Activated CD4-positive, alpha-beta memory T cell treated with anti-CD3 and anti-CD28 coated beads for 36 hours (primary cell): ENCODE data around the gene MLC1. TPM values are rescaled to one million over a fixed set of nuclear protein-coding genes. Genes with fewer than 3 reads are reported as not detected.

Experiments used
- CTCF ChIA-PET: fragments of 350-600 bp; sonication (Branson Sonifier 250); formaldehyde crosslinking; loops from one replicate; lab custom pipeline; 2021; ENCODE audit warnings: antibody characterized with exemption, inconsistent platforms; lab: Charles Lee
- POLR2A ChIA-PET: fragments of 350-600 bp; sonication (Branson Sonifier 250); formaldehyde crosslinking; loops from one replicate; lab custom pipeline; 2021; ENCODE audit warnings: antibody characterized with exemption; lab: Charles Lee
- DNase-seq: peaks from one replicate; pipeline ENCODE4 v3.0.0-alpha.2; 2020
- H3K27ac Mint-ChIP-seq: one replicate; pipeline ENCODE4 v1.8.0; 2021; ENCODE audit warnings: mixed read lengths
- H3K27me3 Mint-ChIP-seq: one replicate; pipeline ENCODE4 v1.8.0; 2021; ENCODE audit warnings: mixed read lengths
- H3K36me3 Mint-ChIP-seq: one replicate; pipeline ENCODE4 v1.8.0; 2021; ENCODE audit warnings: mixed read lengths
- H3K4me1 Mint-ChIP-seq: one replicate; pipeline ENCODE4 v1.8.0; 2021; ENCODE audit warnings: low read depth, mixed read lengths
- H3K4me3 Mint-ChIP-seq: one replicate; pipeline ENCODE4 v1.8.0; 2021; ENCODE audit warnings: mild to moderate bottlenecking, mixed read lengths
- H3K9me3 Mint-ChIP-seq: one replicate; pipeline ENCODE4 v1.8.0; 2021; ENCODE audit warnings: mixed read lengths
- intact Hi-C: fragments of 100-400 bp; cut with micrococcal nuclease; formaldehyde crosslinking; loops from one replicate; pipeline ENCODE4 v1.15.1; 2023
- total RNA-seq, 2 experiments: library from RNA; stranded (reverse); gene quantifications; one replicate each; pipeline ENCODE4 v1.2.3, GENCODE V29; 2021

Gene MLC1
- not detected for total RNA-seq

DNA sequence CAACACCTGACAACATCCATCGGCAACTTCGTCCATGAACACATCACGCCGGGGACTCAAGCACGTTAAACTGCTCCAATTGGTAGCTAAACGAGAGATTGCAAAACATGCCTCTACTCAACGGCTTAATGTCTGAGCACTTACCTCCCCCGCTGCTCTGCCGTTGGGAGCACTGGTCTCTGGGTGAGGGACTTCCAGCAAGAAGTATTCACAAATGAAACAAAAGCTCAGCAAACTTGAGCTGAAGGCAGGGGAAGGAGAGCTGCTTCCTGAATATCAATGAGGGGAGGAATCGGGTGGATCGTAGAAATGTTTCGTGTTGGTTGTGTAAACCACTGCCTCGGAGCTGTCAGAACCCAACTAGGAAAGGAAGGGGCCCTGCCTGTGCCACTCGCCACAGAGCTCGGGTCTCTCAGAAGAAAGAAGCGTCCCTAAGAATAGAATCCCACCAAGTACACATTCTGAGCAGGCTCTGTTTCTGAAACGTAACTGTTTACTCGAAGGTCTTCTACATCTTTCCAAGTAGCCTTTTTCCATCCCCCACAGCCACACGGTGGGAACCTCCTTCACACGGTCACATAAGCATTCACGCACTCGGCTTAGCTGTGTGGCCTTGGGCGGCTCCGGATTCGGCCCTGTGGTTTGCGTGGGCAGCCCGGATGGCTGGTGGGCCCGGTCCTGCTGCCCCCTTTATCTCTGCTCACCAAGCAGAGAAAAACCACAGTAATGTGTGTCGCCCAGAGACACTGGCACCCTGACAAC is at the start of gene MLC1:
TSS of gene MLC1 (minus strand) at position 216 of the 762 bp plus-strand sequence. CDS start 524 bp downstream, outside the sequence.
- peak; percentile 13 for DNase-seq
- ChIA-PET CTCF (interaction anchor here (2.7 kb wide), 1 partner anchor 55 kb away, joined by 10 read pairs; no protein-coding TSS in a partner anchor), POLR2A (no interaction called here)
- Mint-ChIP-seq H3K9me3 (peaks cover 5% of the 10 kb centered on the region), H3K4me3 (peak within 1 kb of the TSS; percentile 0), H3K27ac (no peak within 1 kb of the TSS), H3K36me3 (no peaks in the 10 kb centered on the region), H3K4me1 (peaks cover 13% of the 10 kb centered on the region), H3K27me3 (peaks cover 24% of the 10 kb centered on the region)
- intact Hi-C loops: no loop called here

DNA sequence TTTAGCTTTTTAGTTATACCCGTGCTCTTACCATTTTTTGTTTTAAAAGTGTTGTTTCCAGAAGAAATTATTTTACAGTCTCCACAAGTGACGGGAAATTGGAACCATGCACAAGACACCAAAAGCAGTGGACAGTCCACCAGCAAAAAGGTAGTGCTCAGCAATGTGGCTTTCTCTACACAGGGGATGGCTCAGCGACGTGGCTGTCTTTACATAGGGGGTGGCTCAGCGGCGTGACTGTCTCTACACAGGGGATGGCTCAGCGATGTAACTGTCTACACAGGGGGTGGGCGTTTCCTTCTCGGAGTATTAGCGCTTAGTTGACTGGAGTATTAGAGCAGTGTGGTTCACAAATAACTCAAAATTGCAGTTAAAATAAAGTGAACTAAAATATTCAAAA is 49.3 kb upstream of the MLC1 start:
- peaks cover 23% of the 10 kb centered on the region for H3K27me3 Mint-ChIP-seq
- no peak overlapping the region for H3K27ac Mint-ChIP-seq
- intact Hi-C loops: no loop called here
- ChIA-PET CTCF (no interaction called here), POLR2A (no interaction called here)
- H3K4me1 Mint-ChIP-seq: no peaks in the 10 kb centered on the region
- H3K36me3 Mint-ChIP-seq: no peaks in the 10 kb centered on the region
- H3K4me3 Mint-ChIP-seq: no peak overlapping the region
- no peak for DNase-seq
- H3K9me3 Mint-ChIP-seq: no peaks in the 10 kb centered on the region

DNA sequence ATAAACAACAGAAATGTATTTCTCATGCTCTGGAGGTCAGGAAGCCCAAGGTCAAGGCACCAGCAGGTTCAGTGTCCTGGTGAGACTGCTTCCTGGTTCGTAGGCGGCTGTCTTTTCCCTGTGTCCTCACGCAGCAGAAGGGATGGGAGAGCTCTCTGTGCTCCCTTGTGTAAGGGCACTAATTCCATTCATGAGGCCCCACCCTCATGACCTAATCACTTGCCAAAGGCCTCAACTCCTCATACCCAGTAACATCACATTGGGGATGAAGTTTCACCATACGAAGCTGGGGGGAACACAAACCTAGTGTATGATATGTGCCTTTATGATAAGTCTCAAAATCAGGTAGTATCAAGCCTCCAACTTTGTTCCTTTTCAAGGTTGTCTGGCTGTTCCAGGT is 46.7 kb upstream of the MLC1 start:
- Mint-ChIP-seq H3K4me1 (no peaks in the 10 kb centered on the region), H3K36me3 (no peaks in the 10 kb centered on the region), H3K9me3 (no peaks in the 10 kb centered on the region), H3K27me3 (peaks cover 19% of the 10 kb centered on the region), H3K27ac (no peak overlapping the region), H3K4me3 (no peak overlapping the region)
- intact Hi-C loops: no loop called here
- no peak for DNase-seq
- ChIA-PET CTCF (interaction anchor here (1.7 kb wide), 1 partner anchor 139 kb away, joined by 3 read pairs; no protein-coding TSS in a partner anchor), POLR2A (no interaction called here)

DNA sequence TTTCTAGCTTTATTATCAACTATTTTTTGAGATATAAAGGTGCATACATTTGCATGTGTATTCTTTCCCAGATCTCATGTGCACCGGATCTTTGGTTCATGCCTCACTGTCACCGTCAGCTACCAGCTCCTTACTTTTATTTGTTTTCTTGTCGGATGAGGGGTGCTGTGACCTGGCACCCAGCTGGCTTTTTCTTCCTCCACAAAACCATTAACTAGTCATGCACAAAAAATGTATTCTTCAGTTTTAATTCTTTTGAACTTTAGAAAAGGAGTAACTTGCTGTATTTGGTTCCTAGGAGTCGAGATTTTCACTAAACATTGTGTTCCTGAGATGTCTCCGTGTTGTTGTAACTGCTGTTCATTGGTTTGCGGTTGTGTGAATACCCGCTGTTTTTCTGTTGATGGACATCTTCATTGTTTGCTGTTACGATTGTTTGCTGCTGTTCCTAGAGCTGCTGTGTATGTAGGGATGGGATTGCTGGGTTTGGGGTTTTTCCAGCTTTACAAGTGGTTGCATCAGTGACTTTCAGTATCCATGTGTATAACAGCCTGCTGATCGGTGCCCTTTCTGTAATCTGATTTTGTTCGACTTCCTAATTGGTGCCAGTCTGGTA is 44.0 kb upstream of the MLC1 start:
- CTCF ChIA-PET: no interaction called here
- no peak overlapping the region for H3K4me3 Mint-ChIP-seq
- POLR2A ChIA-PET: no interaction called here

DNA sequence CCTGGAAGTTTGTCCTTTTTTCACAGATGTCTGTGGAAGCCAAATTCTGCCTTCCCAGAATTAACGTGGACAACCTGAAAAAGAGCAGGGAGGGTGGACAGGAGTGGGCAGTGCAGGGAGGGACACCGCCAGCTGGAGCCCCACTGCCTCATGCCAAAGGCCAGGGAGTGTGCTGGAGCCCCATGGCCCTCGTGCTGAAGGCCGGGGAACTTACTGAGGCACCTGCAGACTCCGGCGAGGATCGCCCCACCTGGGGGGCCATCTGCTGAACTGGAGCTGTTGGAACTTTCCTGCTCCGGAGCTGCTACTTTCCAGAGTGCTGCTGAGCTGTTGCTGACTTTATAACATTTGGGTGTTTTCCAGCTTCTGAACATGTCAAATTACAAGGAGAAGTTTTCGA is 39.8 kb upstream of the MLC1 start:
- H3K9me3 Mint-ChIP-seq: peaks cover 18% of the 10 kb centered on the region
- no peaks in the 10 kb centered on the region for H3K4me1 Mint-ChIP-seq
- no peak overlapping the region for H3K4me3 Mint-ChIP-seq
- H3K27me3 Mint-ChIP-seq: peaks cover 9% of the 10 kb centered on the region
- POLR2A ChIA-PET: no interaction called here
- H3K36me3 Mint-ChIP-seq: peaks cover 3% of the 10 kb centered on the region
- H3K27ac Mint-ChIP-seq: no peak overlapping the region
- no peak for DNase-seq
- intact Hi-C loops: no loop called here
- CTCF ChIA-PET: interaction anchor here (1.1 kb wide), 1 partner anchor 24 kb away, joined by 4 read pairs; no protein-coding TSS in a partner anchor

More for the DNA sequence above, 44.0 kb upstream of the MLC1 start:
- no peak for DNase-seq
- Mint-ChIP-seq H3K9me3 (peaks cover 4% of the 10 kb centered on the region), H3K27ac (no peak overlapping the region), H3K4me1 (no peaks in the 10 kb centered on the region), H3K36me3 (peaks cover 2% of the 10 kb centered on the region), H3K27me3 (peaks cover 18% of the 10 kb centered on the region)
- intact Hi-C loops: no loop called here

DNA sequence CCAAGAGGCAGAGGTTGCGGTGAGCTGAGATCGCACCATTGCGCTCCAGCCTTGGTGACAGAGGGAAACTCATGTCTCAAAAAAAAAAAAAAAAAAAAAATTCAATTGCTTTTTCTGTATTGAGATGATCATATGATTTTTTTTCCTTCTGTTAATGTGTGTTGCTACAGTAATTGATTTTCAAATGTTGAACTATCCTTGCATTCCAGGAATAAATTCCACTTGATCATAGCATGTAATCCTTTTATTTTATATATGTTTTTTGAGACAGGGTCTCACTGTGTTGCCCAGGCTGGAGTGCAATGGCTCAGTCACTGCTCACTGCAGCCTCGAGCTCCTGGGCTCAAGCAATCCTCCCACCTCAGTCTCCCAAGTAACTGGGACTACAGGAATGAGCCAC is 37.9 kb upstream of the MLC1 start:
- intact Hi-C loops: no loop called here
- Mint-ChIP-seq H3K4me3 (no peak overlapping the region), H3K9me3 (peaks cover 18% of the 10 kb centered on the region), H3K27ac (no peak overlapping the region), H3K36me3 (peaks cover 3% of the 10 kb centered on the region), H3K27me3 (peaks cover 9% of the 10 kb centered on the region), H3K4me1 (no peaks in the 10 kb centered on the region)
- no peak for DNase-seq
- POLR2A ChIA-PET: no interaction called here
- CTCF ChIA-PET: no interaction called here

DNA sequence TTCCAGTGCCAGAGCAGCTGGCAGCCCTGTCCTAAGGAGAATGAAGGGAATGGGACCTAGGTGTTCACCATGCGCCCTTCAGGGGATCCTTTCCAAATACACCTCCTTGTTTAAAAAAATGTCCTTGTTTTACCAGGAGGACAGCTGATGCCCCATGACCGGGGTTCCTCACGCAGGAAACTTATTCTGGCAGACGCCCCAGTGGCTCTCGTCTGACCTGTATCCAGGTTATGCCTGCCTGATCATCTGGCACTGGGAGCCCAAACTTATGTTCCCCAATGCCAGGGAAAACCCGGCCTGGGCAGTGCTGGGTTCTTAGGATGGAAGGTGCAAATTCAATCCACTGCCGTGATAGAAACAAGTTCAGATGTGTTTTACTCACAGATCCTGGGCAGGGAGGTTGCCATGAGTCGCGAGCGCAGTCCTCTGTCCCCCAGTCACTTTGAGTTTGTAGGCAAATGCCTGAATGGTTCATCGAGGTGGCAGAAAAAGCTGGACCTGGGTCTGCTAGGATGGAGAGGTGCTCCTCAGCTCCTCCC is 36.0 kb upstream of the MLC1 start:
- ChIA-PET POLR2A (no interaction called here), CTCF (interaction anchor here (0.7 to 1.1 kb wide), 2 partner anchors 16 to 376 kb away, joined by 3 to 5 read pairs; no protein-coding TSS in a partner anchor)
- Mint-ChIP-seq H3K27ac (no peak overlapping the region), H3K27me3 (peaks cover 10% of the 10 kb centered on the region), H3K4me3 (no peak overlapping the region), H3K9me3 (peaks cover 18% of the 10 kb centered on the region), H3K4me1 (no peaks in the 10 kb centered on the region), H3K36me3 (peaks cover 3% of the 10 kb centered on the region)
- no peak for DNase-seq
- intact Hi-C loops: no loop called here

DNA sequence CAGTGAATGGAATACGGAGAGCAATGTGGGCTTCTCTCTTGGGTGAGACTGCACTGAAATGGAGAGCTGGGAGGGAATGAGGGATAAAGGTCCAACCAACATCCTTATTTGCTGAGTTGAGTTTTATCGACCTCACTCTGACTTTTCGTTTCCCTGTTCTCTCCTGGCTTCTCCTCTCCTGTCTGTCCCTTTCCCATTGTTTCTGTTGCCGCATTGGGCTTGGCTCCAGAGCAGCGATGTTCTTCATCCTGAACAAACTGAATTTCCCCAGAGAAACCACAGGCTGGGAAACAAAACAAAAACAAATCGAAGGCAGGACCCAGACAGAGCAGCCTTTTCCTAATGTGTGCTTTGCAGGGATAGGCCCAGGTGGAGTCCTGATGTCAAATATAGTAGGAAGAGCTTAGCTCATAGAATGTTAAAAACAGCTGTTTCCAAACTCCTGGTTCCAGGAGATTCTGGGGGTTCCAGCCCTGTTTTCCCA is 34.6 kb upstream of the MLC1 start:
- Mint-ChIP-seq H3K4me1 (no peaks in the 10 kb centered on the region), H3K36me3 (peaks cover 2% of the 10 kb centered on the region), H3K9me3 (peaks cover 18% of the 10 kb centered on the region), H3K27me3 (peaks cover 8% of the 10 kb centered on the region), H3K4me3 (no peak overlapping the region), H3K27ac (no peak overlapping the region)
- POLR2A ChIA-PET: no interaction called here
- no peak for DNase-seq
- CTCF ChIA-PET: interaction anchor here (0.9 to 1.1 kb wide), 2 partner anchors 17 to 89 kb away, joined by 3 read pairs; no protein-coding TSS in a partner anchor
- intact Hi-C loops: no loop called here

DNA sequence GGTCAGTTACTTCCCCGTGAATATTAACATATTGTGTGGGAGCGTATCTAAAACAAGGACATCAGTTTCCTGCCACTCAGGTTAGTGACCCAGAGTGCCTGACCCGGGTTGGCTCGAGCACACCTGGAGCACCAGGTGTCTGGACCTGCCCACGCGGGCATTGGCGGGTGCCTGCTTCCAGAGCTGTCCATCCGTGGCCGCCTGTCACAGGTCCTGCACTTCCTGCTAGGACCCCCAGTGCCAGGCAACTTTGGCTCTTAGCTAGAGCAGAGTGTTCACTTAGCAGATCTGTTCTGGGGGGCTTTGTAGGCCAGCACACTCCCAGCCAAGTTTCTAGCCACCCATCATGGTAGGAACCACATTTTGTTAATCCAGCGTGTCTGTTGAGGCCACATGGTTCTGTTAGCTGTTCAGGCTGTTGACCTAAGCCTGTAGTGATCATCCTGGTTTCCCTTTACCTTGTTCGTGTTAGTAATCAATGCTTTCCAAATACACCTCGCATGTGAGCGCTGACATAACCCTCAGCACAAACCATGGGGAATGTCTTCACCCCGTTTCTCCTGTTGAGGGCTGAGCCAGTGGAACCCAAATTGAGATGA is 34.0 kb upstream of the MLC1 start:
- Mint-ChIP-seq H3K36me3 (peaks cover 2% of the 10 kb centered on the region), H3K4me1 (no peaks in the 10 kb centered on the region), H3K27ac (no peak overlapping the region), H3K4me3 (no peak overlapping the region), H3K9me3 (peaks cover 15% of the 10 kb centered on the region), H3K27me3 (peaks cover 12% of the 10 kb centered on the region)
- intact Hi-C loops: no loop called here
- ChIA-PET CTCF (no interaction called here), POLR2A (no interaction called here)
- no peak for DNase-seq

DNA sequence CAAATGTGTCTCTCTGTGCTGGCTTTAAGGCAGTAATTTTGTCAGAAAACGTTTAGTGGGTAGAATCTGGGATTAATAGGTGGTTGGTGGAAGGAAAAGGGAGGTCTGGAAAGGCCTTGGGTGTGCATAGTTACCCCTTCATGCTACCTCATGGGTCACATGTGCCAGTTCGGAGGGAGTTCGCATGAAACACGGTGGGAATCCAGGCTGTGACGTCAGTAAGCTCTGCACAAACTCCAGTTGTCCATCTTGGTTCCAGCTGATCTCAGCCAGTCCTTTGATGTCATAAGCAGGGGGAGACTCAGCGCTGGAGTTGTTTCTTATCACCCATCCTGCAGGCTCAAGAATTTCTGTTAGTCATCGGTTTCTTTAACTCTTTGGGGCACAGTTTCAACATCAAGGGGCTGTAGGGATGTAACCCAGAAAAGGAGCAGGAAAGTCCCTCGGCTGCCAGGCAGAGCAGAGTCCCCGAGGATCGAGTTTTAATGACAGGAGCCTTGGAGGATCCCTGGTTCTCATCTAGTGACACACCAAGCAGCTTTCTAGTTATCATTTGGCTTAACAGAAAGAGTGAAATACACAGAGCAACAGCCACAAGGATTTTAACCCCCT is 33.4 kb upstream of the MLC1 start:
- H3K36me3 Mint-ChIP-seq: peaks cover 2% of the 10 kb centered on the region
- H3K27ac Mint-ChIP-seq: no peak overlapping the region
- H3K4me1 Mint-ChIP-seq: no peaks in the 10 kb centered on the region
- H3K9me3 Mint-ChIP-seq: peaks cover 9% of the 10 kb centered on the region
- ChIA-PET POLR2A (no interaction called here), CTCF (no interaction called here)
- no peak for DNase-seq
- intact Hi-C loops: no loop called here
- no peak overlapping the region for H3K4me3 Mint-ChIP-seq
- H3K27me3 Mint-ChIP-seq: peaks cover 12% of the 10 kb centered on the region

DNA sequence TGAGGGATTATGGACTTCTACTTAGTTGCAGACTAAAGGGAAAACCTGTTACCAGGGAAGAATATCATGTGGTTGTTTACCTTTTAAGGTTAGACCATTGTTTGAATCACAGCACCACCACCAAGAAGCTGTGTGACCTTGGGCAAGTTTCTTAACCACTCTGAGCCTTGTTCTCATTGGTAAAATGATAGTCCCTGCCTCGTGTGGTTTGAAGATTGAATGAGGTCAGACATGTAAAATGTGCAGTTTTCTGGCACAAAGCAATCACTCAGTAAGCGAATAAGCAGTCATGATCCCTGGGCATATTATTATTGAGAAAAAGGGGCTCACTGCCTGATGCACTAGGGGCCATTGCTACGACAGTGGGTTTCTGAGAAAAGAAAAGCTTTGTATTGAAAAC is 32.9 kb upstream of the MLC1 start:
- no peaks in the 10 kb centered on the region for H3K36me3 Mint-ChIP-seq
- ChIA-PET CTCF (no interaction called here), POLR2A (no interaction called here)
- peaks cover 4% of the 10 kb centered on the region for H3K9me3 Mint-ChIP-seq
- H3K4me3 Mint-ChIP-seq: no peak overlapping the region
- no peaks in the 10 kb centered on the region for H3K4me1 Mint-ChIP-seq
- intact Hi-C loops: no loop called here
- H3K27me3 Mint-ChIP-seq: peaks cover 15% of the 10 kb centered on the region
- no peak overlapping the region for H3K27ac Mint-ChIP-seq
- no peak for DNase-seq
